ENCODE results near the gene STX5. TPM values are rescaled to one million over a fixed set of nuclear protein-coding genes. Genes with fewer than 3 reads are reported as not detected.
A peak's percentile ranks its signal among the peaks of the same experiment; 100 is the strongest.
"Not testable (repeated sequence)": the region's sequence is repeated elsewhere in the genome, so short reads cannot be mapped to it uniquely, and the experiment has no call there.

Gene STX5
- total and polyA plus RNA-seq, 11 donors = 8.6 to 36.1 (median 18.9) TPM

- intact Hi-C loops (cut with DNase I) = loop anchor here in 5 of 10 donors (1.0 to 5.0 kb wide), 2 partner anchors 26 to 39 kb away; partner anchors contain the start of genes TMEM223 (in 4 of the 5) and NXF1 (in 1 of the 5)
- Histone ChIP-seq H3K36me3 (peaks cover 0 to 66% (median 57%) of the 10 kb centered on the region in 9 donors), H3K27ac (peak overlapping the region; percentile 87 to 98 (median 95)), H3K4me1 (peaks cover 10 to 42% (median 29%) of the 10 kb centered on the region in 12 donors), H3K9me3 (no peaks in the 10 kb centered on the region), H3K27me3 (no peaks in the 10 kb centered on the region), H3K4me3 (peak overlapping the region; percentile 53 to 99 (median 93))
- no peak for TF ChIP-seq POLR2A (IDR thresholded peaks at IDR 0.05)
- TF ChIP-seq, protein P1, sequence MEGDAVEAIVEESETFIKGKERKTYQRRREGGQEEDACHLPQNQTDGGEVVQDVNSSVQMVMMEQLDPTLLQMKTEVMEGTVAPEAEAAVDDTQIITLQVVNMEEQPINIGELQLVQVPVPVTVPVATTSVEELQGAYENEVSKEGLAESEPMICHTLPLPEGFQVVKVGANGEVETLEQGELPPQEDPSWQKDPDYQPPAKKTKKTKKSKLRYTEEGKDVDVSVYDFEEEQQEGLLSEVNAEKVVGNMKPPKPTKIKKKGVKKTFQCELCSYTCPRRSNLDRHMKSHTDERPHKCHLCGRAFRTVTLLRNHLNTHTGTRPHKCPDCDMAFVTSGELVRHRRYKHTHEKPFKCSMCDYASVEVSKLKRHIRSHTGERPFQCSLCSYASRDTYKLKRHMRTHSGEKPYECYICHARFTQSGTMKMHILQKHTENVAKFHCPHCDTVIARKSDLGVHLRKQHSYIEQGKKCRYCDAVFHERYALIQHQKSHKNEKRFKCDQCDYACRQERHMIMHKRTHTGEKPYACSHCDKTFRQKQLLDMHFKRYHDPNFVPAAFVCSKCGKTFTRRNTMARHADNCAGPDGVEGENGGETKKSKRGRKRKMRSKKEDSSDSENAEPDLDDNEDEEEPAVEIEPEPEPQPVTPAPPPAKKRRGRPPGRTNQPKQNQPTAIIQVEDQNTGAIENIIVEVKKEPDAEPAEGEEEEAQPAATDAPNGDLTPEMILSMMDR (IDR thresholded peaks at IDR 0.05) = no peak
- DNase-seq (peak in 2 of 5 donors; percentile 22 to 35), ATAC-seq (peak in 2 of 4 donors; percentile 0)
- 0 to 1% (median 1%) methylated on average over 21 to 33 of the region's 33 CpGs for WGBS, 4 donors
Observed at GRCh38 chr11:62830904-62831519, 839 bp downstream of the STX5 start.

DNA sequence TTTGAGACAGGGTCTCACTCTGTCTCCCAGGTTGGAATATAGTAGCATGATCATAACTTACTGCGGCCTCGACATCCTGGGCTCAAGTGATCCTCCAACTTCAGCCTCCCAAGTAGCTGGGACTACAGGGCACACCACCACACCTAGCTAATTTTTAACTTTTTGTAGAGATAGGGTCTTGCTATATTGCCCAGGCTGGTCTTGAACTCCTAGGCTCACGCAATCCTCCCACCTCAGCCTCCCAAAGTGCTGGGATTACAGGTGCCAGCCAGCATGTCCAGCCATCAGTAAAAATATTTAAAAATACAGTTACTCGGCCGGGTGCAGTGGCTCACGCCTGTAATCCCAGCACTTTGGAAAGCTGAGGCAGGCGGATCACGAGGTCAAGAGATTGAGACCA is 3.7 kb downstream of the STX5 start:
- DNase-seq; H3K4me3 ChIP-seq; intact Hi-C loops (cut with DNase I); H3K27me3 ChIP-seq; H3K27ac ChIP-seq; H3K9me3 ChIP-seq; ATAC-seq: not testable (repeated sequence)
- peaks cover 10 to 34% (median 25%) of the 10 kb centered on the region in 12 donors for H3K4me1 ChIP-seq
- 94 to 97% (median 95%) methylated on average over 8 of the region's 8 CpGs for WGBS, 4 donors
- peaks cover 3 to 70% (median 58%) of the 10 kb centered on the region in 9 donors for H3K36me3 ChIP-seq

DNA sequence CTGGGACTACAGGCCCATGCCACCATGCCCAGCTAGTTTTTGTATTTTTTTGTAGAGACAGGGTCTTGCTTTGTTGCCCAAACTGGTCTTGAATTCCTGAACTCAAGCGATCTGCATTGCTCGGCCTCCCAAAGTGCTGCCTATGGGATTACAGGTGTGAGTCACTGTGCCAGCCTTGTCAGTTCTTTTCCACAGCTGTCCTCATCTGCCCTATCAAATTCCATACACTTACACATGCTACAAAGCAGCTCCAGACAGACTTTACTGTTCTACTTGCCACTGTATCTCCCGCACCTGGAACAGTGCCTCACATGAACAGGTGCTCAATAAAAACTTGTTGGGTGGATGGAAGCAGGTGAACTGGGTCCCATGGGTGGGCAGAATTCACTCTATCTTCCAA is 8.2 kb downstream of the STX5 start:
- Histone ChIP-seq H3K36me3 (peaks cover 5 to 99% (median 96%) of the 10 kb centered on the region in 9 donors), H3K9me3 (no peaks in the 10 kb centered on the region), H3K27me3 (no peaks in the 10 kb centered on the region), H3K27ac (no peak overlapping the region), H3K4me1 (peaks cover 0 to 8% (median 0%) of the 10 kb centered on the region in 12 donors), H3K4me3 (no peak overlapping the region)
- WGBS, 4 donors = 89 to 100% (median 93%) methylated on average over 3 of the region's 3 CpGs
- intact Hi-C loops (cut with DNase I) = no loop called here
- no peak for ATAC-seq
- no peak for DNase-seq
- TF ChIP-seq POLR2A (IDR thresholded peaks at IDR 0.05) = no peak
- TF ChIP-seq, protein P1 (IDR thresholded peaks at IDR 0.05) = no peak

GRCh38 chr11:62817129-62817528 is 14.7 kb downstream of the STX5 start:
- H3K27me3 ChIP-seq = no peaks in the 10 kb centered on the region
- intact Hi-C loops (cut with DNase I) = no loop called here
- no peak overlapping the region for H3K4me3 ChIP-seq
- ATAC-seq (no peak), DNase-seq (no peak)
- H3K9me3 ChIP-seq = no peaks in the 10 kb centered on the region
- TF ChIP-seq, protein P1 (IDR thresholded peaks at IDR 0.05) = no peak
- no peak for TF ChIP-seq POLR2A (IDR thresholded peaks at IDR 0.05)
- peak overlapping the region in 1 of 12 donors; percentile 87 for H3K27ac ChIP-seq
- H3K4me1 ChIP-seq = peaks cover 0 to 26% (median 0%) of the 10 kb centered on the region in 12 donors
- WGBS, 4 donors = 91 to 94% (median 93%) methylated on average over 4 of the region's 4 CpGs
- peaks cover 0 to 90% (median 84%) of the 10 kb centered on the region in 9 donors for H3K36me3 ChIP-seq
